ENCODE data around the gene KNSTRN. TPM values are rescaled to one million over a fixed set of nuclear protein-coding genes. Genes with fewer than 3 reads are reported as not detected.

The KNSTRN gene
- total RNA-seq, 4 donors from 2014 or later, result 10.8 to 30.9 (median 22.1) TPM

- no peak for ATAC-seq
- no peak overlapping the region for H3K27ac ChIP-seq
- in situ Hi-C loops (cut with MboI; ENCODE audit: low sequenced_read_pairs in 4 of 4), result loop anchor here in 1 of 4 donors (10.0 kb wide), 1 partner anchor 80 kb away; no protein-coding TSS in a partner anchor
These were observed 37.8 kb upstream of the KNSTRN start for GRCh38 chr15:40344631-40345120.

GRCh38 chr15:40345225-40345866, 37.2 kb upstream of the KNSTRN start:
- no peak for TF ChIP-seq POLR2A (IDR thresholded peaks at IDR 0.05)
- TF ChIP-seq, protein P1, sequence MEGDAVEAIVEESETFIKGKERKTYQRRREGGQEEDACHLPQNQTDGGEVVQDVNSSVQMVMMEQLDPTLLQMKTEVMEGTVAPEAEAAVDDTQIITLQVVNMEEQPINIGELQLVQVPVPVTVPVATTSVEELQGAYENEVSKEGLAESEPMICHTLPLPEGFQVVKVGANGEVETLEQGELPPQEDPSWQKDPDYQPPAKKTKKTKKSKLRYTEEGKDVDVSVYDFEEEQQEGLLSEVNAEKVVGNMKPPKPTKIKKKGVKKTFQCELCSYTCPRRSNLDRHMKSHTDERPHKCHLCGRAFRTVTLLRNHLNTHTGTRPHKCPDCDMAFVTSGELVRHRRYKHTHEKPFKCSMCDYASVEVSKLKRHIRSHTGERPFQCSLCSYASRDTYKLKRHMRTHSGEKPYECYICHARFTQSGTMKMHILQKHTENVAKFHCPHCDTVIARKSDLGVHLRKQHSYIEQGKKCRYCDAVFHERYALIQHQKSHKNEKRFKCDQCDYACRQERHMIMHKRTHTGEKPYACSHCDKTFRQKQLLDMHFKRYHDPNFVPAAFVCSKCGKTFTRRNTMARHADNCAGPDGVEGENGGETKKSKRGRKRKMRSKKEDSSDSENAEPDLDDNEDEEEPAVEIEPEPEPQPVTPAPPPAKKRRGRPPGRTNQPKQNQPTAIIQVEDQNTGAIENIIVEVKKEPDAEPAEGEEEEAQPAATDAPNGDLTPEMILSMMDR (IDR thresholded peaks at IDR 0.05 in 4 of 5, conservative IDR thresholded peaks at IDR 0.05 in 1 of 5), result no peak
- Histone ChIP-seq H3K27me3 (no peaks in the 10 kb centered on the region), H3K9me3 (no peaks in the 10 kb centered on the region), H3K27ac (no peak overlapping the region), H3K4me1 (peaks cover 13 to 19% of the 10 kb centered on the region in 2 donors), H3K36me3 (no peaks in the 10 kb centered on the region), H3K4me3 (no peak overlapping the region)
- in situ Hi-C loops (cut with MboI; ENCODE audit: low sequenced_read_pairs in 4 of 4) (loop anchor here in 1 of 4 donors (10.0 kb wide), 1 partner anchor 79 kb away; no protein-coding TSS in a partner anchor), intact Hi-C loops (cut with DNase I; ENCODE audit: low total_unique reads) (loop anchor here (1.0 kb wide), 1 partner anchor 22 kb away; no protein-coding TSS in a partner anchor)
- DNase-seq (no peak), ATAC-seq (no peak)

More at GRCh38 chr15:40344631-40345120, 37.8 kb upstream of the KNSTRN start:
- intact Hi-C loops (cut with DNase I; ENCODE audit: low total_unique reads), result loop anchor here (1.0 to 5.0 kb wide), 3 partner anchors 23 to 78 kb away; partner anchors contain the start of gene KNSTRN
- Histone ChIP-seq H3K9me3 (no peaks in the 10 kb centered on the region), H3K4me1 (peaks cover 19 to 25% of the 10 kb centered on the region in 2 donors), H3K27me3 (no peaks in the 10 kb centered on the region), H3K36me3 (no peaks in the 10 kb centered on the region), H3K4me3 (no peak overlapping the region)
- peak in 1 of 2 donors; percentile 53 for DNase-seq
- TF ChIP-seq POLR2A (IDR thresholded peaks at IDR 0.05), result no peak
- TF ChIP-seq, protein P1 (IDR thresholded peaks at IDR 0.05 in 4 of 5, conservative IDR thresholded peaks at IDR 0.05 in 1 of 5), result peak; percentile 61 to 85 (median 75)

- Histone ChIP-seq H3K9me3 (no peaks in the 10 kb centered on the region), H3K4me1 (peaks cover 7 to 13% of the 10 kb centered on the region in 2 donors), H3K27ac (no peak overlapping the region), H3K27me3 (no peaks in the 10 kb centered on the region), H3K36me3 (no peaks in the 10 kb centered on the region), H3K4me3 (no peak overlapping the region)
- intact Hi-C loops (cut with DNase I; ENCODE audit: low total_unique reads) (loop anchor here (1.0 kb wide), 1 partner anchor 21 kb away; no protein-coding TSS in a partner anchor), in situ Hi-C loops (cut with MboI; ENCODE audit: low sequenced_read_pairs in 4 of 4) (loop anchor here in 1 of 4 donors (10.0 kb wide), 1 partner anchor 79 kb away; no protein-coding TSS in a partner anchor)
- TF ChIP-seq, protein P1 (IDR thresholded peaks at IDR 0.05 in 4 of 5, conservative IDR thresholded peaks at IDR 0.05 in 1 of 5), result no peak
- no peak for TF ChIP-seq POLR2A (IDR thresholded peaks at IDR 0.05)
- DNase-seq, result no peak
- no peak for ATAC-seq
These were observed 36.5 kb upstream of the KNSTRN start for GRCh38 chr15:40345867-40346578.

GRCh38 chr15:40346579-40347558, 35.7 kb upstream of the KNSTRN start:
- in situ Hi-C loops (cut with MboI; ENCODE audit: low sequenced_read_pairs in 4 of 4) (loop anchor here in 1 of 4 donors (10.0 kb wide), 1 partner anchor 78 kb away; no protein-coding TSS in a partner anchor), intact Hi-C loops (cut with DNase I; ENCODE audit: low total_unique reads) (no loop called here)
- no peaks in the 10 kb centered on the region for H3K36me3 ChIP-seq
- H3K4me3 ChIP-seq, result no peak overlapping the region
- no peak overlapping the region for H3K27ac ChIP-seq
- peaks cover 0 to 5% of the 10 kb centered on the region in 2 donors for H3K4me1 ChIP-seq
- no peaks in the 10 kb centered on the region for H3K27me3 ChIP-seq
- no peak for TF ChIP-seq POLR2A (IDR thresholded peaks at IDR 0.05)
- TF ChIP-seq, protein P1 (IDR thresholded peaks at IDR 0.05 in 4 of 5, conservative IDR thresholded peaks at IDR 0.05 in 1 of 5), result no peak
- no peak for ATAC-seq
- DNase-seq, result no peak
- H3K9me3 ChIP-seq, result no peaks in the 10 kb centered on the region
